ENCODE data around the gene PLA2G4E. TPM values are rescaled to one million over a fixed set of nuclear protein-coding genes. Genes with fewer than 3 reads are reported as not detected.

PLA2G4E gene
- polyA plus RNA-seq, 3 donors = not detected

GRCh38 chr15:41932101-41932500 is 88.7 kb downstream of the PLA2G4E start:
- peaks cover 80% of the 10 kb centered on the region for H3K4me1 Mint-ChIP-seq
- H3K27ac Mint-ChIP-seq = peak overlapping the region in 6 of 7 donors; percentile 35 to 93 (median 82)
- Histone ChIP-seq H3K4me3 (replicated peaks in 1 of 3; ENCODE audit: low read depth in 2 of 3, low read length in 3 of 3) (no peak overlapping the region), H3K4me2 (replicated peaks; ENCODE audit: extremely low read depth, low read length, poor library complexity, severe bottlenecking) (no peak overlapping the region), H3K4me1 (ENCODE audit: control insufficient read depth in 1 of 2, insufficient read depth in 2 of 2, low read length in 2 of 2) (peaks cover 66 to 88% of the 10 kb centered on the region in 2 donors), H3K27me3 (ENCODE audit: control insufficient read depth in 2 of 2, insufficient read depth in 2 of 2, low read length in 2 of 2) (no peaks in the 10 kb centered on the region), H3K79me2 (ENCODE audit: insufficient read depth, low read length) (peaks cover 58% of the 10 kb centered on the region), H4K20me1 (ENCODE audit: insufficient read depth, low read length) (no peaks in the 10 kb centered on the region), H3K27ac (ENCODE audit: low read depth in 1 of 2, low read length in 2 of 2) (peak overlapping the region in 1 of 2 donors; percentile 82), H3K9ac (ENCODE audit: insufficient read depth, low read length, poor library complexity, severe bottlenecking) (no peak overlapping the region), H3K36me3 (replicated peaks in 1 of 2; ENCODE audit: control insufficient read depth in 1 of 2, insufficient read depth in 2 of 2, low read length in 2 of 2) (peaks cover 0 to 18% of the 10 kb centered on the region in 2 donors), H2AFZ (ENCODE audit: insufficient read depth, low read depth, low read length, poor library complexity, severe bottlenecking) (no peak overlapping the region), H3K9me3 (replicated peaks in 1 of 2; ENCODE audit: control insufficient read depth in 1 of 2, insufficient read depth in 1 of 2, low read length in 2 of 2) (no peaks in the 10 kb centered on the region)
- TF ChIP-seq, protein P1, sequence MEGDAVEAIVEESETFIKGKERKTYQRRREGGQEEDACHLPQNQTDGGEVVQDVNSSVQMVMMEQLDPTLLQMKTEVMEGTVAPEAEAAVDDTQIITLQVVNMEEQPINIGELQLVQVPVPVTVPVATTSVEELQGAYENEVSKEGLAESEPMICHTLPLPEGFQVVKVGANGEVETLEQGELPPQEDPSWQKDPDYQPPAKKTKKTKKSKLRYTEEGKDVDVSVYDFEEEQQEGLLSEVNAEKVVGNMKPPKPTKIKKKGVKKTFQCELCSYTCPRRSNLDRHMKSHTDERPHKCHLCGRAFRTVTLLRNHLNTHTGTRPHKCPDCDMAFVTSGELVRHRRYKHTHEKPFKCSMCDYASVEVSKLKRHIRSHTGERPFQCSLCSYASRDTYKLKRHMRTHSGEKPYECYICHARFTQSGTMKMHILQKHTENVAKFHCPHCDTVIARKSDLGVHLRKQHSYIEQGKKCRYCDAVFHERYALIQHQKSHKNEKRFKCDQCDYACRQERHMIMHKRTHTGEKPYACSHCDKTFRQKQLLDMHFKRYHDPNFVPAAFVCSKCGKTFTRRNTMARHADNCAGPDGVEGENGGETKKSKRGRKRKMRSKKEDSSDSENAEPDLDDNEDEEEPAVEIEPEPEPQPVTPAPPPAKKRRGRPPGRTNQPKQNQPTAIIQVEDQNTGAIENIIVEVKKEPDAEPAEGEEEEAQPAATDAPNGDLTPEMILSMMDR (IDR thresholded peaks at IDR 0.05) = no peak
- H3K4me3 Mint-ChIP-seq = no peak overlapping the region
- no peak for DNase-seq
- H3K36me3 Mint-ChIP-seq = peaks cover 50 to 51% of the 10 kb centered on the region in 2 donors
- H3K27me3 Mint-ChIP-seq (ENCODE audit: low read depth in 3 of 3) = peaks cover 0 to 3% (median 0%) of the 10 kb centered on the region in 3 donors
- intact Hi-C loops (cut with micrococcal nuclease) = no loop called here
- WGBS (ENCODE audit: insufficient coverage) = 100% methylated on average over 4 of the region's 9 CpGs
- peaks cover 0 to 2% (median 0%) of the 10 kb centered on the region in 7 donors for H3K9me3 Mint-ChIP-seq

Other genes with a start within 250 kb of the PLA2G4E start
- 1 to 10 TPM in 2 of 3 donors, under 1 TPM in 1; 0.76 to 8.6 (median 1.1) TPM for gene MAPKBP1, start 246.6 kb downstream of the PLA2G4E start, polyA plus RNA-seq
- 10 to 100 TPM; 11.3 to 18.8 (median 15.2) TPM for gene JMJD7, start 192.9 kb downstream of the PLA2G4E start, polyA plus RNA-seq
- 10 to 100 TPM in 1 of 3 donors, 1 to 10 TPM in 1, under 1 TPM in 1; 0.31 to 32.1 (median 1.6) TPM for gene PLA2G4B, start 182.2 kb downstream of the PLA2G4E start, polyA plus RNA-seq
- gene SPTBN5, start 127.0 kb downstream of the PLA2G4E start, polyA plus RNA-seq = under 1 TPM in 1 of 3 donors, not detected in 2; 0.29 TPM
- gene EHD4, start 48.5 kb downstream of the PLA2G4E start, polyA plus RNA-seq = 10 to 100 TPM; 12.8 to 16.0 (median 14.2) TPM
- not detected for gene PLA2G4D, start 73.5 kb upstream of the PLA2G4E start, polyA plus RNA-seq
- not detected for gene PLA2G4F, start 135.6 kb upstream of the PLA2G4E start, polyA plus RNA-seq
- 100 to 1,000 TPM in 1 of 3 donors, 10 to 100 TPM in 2; 16.8 to 102 (median 25.8) TPM for gene VPS39, start 187.3 kb upstream of the PLA2G4E start, polyA plus RNA-seq

Measured in CD14-positive monocyte (primary cell).